Lower leg skin (tissue), 3 donors: ENCODE data around the gene RNASEH2B.

Experiments used
- POLR2A ChIP-seq, 2 donors: fragments of 450-650 bp; IDR thresholded peaks; one replicate each; pipeline ENCODE4 v1.6.1; 2016 to 2017; ENCODE audit warnings: antibody characterized with exemption in 2 of 2, mild to moderate bottlenecking in 1 of 2, moderate library complexity in 1 of 2
- TF ChIP-seq, protein P1 (sequence below), 3 donors: fragments of 450-650 bp; IDR thresholded peaks; one replicate each; pipeline ENCODE4 v1.5.1; 2016; ENCODE audit warnings: antibody characterized with exemption in 3 of 3, mild to moderate bottlenecking in 3 of 3, moderate library complexity in 2 of 3

DNA sequence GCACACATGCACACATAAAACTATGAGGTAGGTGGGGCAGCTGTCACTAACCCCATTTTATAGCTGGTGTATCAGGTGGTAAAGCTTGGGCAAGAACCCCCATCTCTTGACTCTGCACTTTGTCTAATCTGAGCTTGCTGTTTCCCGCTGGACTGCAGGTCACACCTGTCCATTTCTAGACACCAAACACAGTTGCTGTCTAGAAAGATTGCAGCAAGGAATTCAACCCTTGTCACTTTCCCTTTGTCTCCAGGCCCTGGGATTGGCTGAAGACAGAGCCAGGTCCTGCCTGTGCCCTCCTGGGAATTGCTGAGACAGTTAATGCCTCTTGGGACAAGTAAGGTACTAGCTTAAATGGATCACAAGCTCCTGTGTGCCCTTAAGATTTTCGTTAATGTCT is 83.8 kb downstream of the RNASEH2B start:
- TF ChIP-seq, protein P1, sequence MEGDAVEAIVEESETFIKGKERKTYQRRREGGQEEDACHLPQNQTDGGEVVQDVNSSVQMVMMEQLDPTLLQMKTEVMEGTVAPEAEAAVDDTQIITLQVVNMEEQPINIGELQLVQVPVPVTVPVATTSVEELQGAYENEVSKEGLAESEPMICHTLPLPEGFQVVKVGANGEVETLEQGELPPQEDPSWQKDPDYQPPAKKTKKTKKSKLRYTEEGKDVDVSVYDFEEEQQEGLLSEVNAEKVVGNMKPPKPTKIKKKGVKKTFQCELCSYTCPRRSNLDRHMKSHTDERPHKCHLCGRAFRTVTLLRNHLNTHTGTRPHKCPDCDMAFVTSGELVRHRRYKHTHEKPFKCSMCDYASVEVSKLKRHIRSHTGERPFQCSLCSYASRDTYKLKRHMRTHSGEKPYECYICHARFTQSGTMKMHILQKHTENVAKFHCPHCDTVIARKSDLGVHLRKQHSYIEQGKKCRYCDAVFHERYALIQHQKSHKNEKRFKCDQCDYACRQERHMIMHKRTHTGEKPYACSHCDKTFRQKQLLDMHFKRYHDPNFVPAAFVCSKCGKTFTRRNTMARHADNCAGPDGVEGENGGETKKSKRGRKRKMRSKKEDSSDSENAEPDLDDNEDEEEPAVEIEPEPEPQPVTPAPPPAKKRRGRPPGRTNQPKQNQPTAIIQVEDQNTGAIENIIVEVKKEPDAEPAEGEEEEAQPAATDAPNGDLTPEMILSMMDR (IDR thresholded peaks at IDR 0.05) = no peak
- TF ChIP-seq POLR2A (IDR thresholded peaks at IDR 0.05) = no peak
